AG09319 (cell line): Measurements from ENCODE around the gene RPTOR.

Experiments
- DNase-seq: peaks from one replicate; pipeline ENCODE4 v3.0.0-alpha.2; 2010; ENCODE audit warnings: low read depth; ENCODE audit errors: extremely low read depth
- CTCF ChIP-seq: IDR thresholded peaks from 2 replicates; pipeline ENCODE4 v1.5.1; 2011; ENCODE audit warnings: low read depth, mild to moderate bottlenecking, inconsistent platforms, low read length, moderate library complexity

Gene RPTOR

GRCh38 chr17:80855948-80856862 lies 311.6 kb downstream of the RPTOR start:
- DNase-seq: peak; percentile 96
- no peak for TF ChIP-seq CTCF

GRCh38 chr17:80856863-80857755 lies 312.5 kb downstream of the RPTOR start:
- DNase-seq: no peak
- no peak for TF ChIP-seq CTCF

- TF ChIP-seq CTCF: no peak
- no peak for DNase-seq
Observed at GRCh38 chr17:80857756-80858171, 313.1 kb downstream of the RPTOR start.

GRCh38 chr17:80858301-80859001 lies 313.8 kb downstream of the RPTOR start:
- TF ChIP-seq CTCF: no peak
- no peak for DNase-seq

GRCh38 chr17:80859002-80859941 lies 314.6 kb downstream of the RPTOR start:
- TF ChIP-seq CTCF: peak; percentile 44
- peak; percentile 89 for DNase-seq

GRCh38 chr17:80860101-80860671 lies 315.5 kb downstream of the RPTOR start:
- no peak for TF ChIP-seq CTCF
- no peak for DNase-seq
